Limb (tissue), 2 donors: ENCODE measurements around the gene FAM78A.

Experiments
- DNase-seq, 2 donors: peaks; one replicate each; pipeline ENCODE4 v3.0.0-alpha.2; 2016; ENCODE audit errors: extremely low spot score in 2 of 2

The FAM78A gene, protein sequence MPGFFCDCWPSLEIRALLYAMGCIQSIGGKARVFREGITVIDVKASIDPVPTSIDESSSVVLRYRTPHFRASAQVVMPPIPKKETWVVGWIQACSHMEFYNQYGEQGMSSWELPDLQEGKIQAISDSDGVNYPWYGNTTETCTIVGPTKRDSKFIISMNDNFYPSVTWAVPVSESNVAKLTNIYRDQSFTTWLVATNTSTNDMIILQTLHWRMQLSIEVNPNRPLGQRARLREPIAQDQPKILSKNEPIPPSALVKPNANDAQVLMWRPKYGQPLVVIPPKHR

DNA sequence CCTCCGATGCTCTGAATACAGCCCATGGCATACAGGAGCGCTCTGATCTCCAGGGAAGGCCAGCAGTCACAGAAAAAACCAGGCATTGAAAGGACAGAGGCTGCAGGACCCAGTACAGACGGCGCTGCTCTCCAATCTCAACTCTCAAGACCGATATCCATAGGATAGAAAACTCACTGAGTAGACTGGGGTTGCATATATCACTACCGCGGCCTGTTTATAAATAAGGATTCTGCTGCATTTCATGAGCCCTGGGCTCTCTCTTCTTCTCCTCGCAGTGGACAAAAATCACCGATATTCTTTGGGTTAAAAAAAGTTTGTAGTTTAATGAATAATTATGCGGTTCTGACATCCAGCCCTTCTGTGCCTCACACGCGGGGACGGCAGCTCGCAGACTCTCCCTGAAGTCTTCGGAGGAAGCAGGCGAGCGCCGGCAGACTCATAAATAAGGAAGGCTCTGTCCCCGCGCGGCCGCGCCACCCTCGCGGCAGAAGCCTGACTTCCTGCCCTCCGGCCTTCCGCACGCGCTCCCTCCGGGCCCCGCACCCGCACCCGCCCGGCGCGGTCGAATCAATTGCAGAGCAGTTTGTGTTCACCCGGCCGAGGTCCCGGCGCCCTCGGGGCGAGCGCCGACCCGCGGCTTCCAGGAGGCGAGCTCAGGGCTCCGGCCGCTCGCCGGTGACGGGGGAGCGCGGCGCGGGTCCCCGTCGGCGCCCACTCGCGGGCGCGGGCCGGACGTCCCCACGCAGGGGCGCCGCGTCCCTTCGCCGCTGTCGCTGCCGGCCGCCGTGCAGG is at the start of gene FAM78A:
TSS of gene FAM78A (minus strand) at position 417 of the 795 bp plus-strand sequence. CDS start at position 86, 331 bp downstream.
- no peak for DNase-seq

DNA sequence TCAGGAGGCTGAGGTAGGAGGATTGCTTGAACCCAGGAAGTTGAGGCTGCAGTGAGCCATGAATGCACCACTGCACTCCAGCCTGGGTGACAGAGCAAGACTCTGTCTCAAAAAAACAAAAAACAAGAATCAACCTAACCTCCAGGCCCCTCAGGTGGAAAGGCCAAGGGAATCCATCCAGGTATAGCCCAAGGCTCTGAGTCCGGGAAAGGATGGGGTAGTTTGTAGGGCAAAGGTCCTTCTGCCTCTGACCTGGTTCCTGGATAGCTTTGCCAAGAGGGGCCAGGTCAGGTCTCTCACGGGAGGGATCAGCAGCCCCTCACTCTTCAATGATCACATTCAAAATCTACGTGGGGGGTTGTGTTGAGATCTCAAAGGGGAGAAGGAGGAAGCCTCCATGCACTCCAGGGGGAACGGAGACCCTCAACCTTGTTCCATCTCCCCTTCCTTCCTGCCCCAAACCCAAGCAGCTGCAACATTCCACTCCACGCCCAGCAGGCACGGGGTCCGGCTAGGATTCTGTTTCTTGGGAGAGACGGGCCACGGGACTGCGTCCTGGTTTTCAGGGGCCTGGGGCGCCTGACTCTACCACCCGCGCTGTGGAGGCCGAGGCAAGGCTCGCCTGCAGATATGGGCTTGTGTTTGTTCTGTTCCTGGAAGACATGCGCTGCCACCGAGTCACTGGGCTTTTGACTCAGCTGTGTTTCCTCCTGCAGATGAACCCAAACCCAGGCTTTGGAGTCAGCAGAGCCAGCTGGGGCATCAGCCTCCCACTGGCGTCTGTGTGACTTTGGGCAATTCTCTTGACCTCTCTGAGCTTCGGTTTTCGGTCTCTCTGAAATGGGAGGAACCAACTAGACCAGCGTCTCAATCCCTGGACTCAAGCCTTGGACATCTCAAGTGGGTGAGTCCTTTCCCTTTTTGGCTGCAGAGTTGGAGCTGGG is 48.7 kb upstream of the FAM78A start:
- no peak for DNase-seq

DNA sequence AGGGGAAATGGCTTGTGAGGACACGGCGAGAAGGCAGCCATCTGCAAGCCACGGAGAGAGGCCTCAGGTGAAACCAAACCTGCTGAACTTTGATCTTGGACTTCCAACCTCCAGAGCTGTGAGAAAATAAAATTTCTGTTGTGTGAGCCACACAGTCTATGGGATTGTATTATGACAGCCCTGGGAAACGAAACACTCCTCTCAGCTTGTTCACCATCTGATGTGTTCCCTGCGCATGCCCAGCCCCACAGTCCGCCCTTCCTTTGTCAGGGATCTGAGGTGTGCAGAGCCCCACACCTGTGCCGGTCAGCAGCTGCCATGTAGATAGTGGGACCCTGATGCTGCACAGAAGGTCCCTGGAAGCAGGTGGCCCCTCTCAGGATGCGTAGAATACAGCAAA is 47.3 kb upstream of the FAM78A start:
- DNase-seq = no peak

DNA sequence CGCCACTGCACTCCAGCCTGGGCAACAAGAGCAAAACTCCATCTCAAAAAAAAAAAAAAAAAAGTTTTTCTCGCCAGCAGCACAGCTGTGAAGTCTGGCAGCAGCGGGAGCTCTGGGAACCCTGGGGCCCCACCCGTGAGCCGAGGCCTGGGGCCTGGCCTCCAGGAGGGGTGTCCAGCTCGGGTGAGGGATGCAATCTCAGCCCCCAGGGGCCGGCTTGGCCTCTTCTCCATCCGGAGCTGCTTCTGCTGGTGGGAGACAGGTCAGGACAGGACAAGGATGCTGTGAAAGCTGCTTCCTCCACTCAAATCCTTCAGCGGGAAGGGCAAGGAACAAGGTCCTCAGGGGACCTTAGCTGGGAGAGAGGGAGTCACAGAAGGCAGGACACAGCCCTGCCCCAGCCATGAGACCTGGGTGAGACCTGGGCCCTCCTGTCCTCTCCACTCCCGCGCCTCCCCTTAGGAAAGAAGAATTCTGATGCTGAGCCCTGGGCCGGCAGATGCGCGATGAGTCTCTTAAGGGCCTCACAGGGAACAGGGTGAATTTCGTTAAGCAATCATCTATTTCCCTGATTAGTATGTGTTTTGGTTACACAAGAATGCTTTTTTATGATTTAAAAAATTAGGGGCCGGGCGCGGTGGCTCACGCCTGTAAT is 43.8 kb upstream of the FAM78A start:
- DNase-seq = no peak

DNA sequence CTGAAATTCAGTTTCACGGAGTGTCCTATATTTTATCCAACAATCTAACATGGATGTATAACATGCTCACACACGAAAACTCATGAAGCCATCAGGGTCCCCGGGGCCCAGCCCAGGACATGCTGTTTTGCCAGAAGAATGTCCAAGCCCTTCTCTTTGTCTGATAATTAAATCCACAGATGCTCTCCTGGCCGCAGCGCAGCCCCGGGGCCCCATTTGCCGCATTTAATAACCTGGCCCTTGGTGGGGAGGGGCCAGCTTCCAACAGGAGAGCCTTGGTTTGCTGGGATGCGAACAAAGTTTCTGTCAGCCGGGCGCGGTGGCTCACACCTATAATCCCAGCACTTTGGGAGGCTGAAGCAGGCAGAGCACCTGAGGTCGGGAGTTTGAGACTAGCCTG is 43.2 kb upstream of the FAM78A start:
- peak; percentile 47 to 52 for DNase-seq

DNA sequence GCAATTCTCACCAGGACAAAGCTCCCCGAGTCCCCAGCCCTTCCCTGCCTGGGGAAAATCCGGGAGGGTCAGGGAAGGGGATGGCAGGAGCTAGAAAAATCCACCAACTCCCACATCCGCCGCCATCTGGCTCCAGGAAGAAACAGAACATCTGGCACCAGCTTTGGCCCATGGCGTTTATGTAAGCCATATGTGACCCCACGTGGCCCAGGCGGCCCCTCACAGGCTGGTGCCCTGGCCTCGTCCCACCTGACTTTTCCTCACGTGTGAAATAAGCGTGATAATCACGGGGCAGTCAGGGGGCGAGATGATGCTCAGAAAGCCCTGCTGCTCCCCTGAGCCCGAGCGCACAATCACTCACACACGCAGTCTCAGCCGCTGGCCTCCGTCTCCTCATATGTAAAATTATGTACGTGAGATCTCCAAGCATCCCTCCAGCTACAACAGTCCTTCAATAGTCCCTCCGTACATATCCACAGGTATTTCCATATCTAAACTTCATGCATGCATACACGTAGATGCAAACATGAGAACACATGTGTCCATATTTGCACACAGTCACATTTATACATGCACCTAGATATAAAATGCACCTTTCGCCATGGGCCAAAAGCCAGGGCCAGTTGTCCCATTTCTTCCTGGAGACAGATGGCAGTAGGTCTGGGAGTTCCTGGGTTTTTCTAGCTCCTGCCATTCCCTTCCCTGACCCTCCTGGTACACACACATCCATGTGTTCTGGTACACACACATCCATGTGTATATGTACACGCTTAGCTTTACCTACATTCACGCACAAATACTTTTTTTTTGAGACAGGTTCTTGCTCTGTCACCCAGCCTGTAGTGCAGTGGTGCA is 42.1 kb upstream of the FAM78A start:
- DNase-seq = no peak

DNA sequence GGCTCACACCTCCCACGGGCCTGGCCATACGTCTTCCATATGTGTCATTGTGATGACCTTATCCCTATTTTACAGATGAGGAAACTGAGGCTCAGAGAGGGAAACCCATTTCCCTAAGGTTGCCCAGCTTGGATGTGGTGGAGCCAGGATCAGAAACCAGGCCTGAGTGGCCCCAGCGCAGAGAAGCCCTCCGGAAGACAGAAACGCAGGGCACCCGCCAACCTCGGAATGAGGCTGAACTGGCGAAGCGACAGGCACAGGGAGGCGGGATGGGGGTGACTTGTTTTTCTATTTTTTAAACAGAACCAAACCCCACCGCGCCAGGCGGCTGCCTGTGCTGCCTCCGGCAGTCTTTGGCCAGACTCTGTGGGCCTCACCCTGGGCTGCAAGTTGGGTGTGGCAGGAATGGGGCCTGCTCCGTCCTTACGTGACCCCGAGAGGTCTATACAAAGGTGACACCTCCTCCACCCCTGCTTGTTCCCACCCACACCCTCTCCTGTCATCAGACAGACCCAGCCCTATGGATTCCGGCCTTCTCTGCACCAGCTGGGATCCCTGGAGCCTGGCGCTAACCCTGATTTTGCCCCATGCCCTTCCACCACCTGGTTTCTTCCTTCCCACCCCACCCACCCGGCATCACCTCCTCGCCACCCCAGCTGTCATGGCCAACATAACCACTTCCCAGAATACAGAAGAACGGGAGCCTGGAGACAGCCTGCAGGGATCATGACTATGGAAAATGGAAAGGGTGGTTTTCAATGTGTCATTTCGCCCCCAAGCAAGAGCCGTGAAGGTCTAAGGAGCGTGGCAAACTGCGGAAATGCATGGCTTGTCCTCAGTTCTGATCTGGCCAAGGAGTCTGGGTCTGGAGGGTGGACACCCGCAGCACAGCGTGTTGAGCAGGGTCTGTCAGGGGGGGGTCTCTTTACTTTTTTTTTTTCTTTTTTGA is 36.8 kb upstream of the FAM78A start:
- no peak for DNase-seq

DNA sequence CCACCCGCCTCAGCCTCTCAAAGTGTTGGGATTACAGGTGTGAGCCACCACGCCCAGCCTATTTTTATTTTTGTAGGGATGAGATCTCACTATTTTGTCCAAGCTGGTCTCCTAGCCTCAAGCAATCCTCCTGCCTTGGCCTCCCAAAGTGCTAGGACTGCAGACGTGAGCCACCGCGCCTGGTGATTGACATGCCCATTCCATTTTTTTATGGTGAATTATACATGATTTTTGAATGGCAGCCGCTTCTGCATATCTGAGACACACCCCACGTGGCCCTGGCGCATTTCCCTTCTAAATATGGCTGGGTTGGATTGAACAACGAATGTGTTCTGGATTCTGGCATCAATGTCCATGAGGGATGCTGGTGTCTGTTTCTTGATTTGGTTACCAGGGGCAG is 35.9 kb upstream of the FAM78A start:
- DNase-seq = no peak

DNA sequence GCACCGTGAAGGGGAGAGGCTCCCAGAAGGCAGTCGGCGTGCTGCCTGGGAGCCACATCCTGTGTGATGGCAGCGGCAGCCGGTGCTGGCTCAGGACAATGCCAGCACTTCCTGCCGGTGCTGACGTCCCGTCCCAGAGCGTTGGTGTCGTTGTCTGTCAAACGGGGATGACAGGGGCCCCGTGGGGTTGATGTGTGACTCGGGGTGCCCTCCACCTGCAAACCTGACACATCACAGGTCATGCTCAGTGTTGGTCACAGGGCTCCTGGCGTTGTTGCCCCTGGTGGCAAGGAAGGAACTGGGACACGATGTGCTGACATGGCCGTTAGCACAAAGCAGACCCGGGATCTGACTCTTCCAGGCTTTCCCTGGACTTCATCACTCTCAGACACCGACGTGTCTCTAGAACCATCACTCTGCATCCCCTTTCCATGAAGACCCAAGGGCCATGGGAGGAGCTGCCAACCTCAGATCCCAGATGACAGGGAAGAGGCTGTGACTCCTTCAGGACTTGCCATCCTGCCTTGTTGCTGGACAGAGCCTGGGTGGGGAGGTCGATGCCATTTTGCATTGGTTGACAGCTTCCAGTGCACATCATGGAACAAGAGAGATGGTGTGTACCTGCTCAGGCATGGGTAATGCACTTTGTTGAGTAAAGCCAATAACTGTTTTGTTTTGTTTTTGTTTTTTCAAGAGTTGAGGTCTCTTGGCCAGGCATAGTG is 34.7 kb upstream of the FAM78A start:
- DNase-seq = no peak

DNA sequence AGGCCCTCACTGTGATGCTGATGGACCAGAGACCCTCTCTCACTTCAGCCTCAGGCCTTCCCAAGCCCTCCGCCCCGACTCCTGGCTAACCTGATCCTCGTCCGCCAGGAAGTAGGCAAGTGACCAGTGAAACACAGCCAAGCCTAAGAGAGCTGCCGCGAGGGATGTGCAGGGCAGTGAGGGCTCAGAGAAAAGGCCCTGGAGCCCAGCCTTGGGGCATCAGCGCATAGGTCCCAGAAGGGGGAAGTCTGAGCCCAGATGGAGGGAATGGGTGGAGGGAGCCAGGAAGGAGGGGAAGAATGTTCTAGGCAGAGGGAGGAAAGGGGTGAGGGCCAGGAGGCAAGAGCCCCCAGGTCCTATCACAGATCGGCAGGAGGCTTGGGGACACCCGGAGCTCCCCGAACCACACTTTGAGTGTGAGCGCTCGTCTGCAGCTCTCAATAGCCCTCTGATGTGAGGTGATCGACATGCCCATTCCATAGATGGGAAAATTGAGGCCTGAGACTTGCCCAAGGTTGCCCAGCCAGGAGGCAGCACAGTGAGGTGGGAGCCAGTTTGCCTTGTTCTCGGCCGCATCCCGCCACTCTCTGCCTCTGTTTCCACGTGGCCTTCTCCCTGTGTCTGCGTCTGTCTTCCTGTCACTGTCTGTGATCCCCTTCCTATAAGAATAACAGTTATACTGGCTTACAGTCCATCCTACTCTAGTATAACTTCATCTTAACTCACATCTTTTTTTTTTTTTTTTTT is 33.4 kb upstream of the FAM78A start:
- no peak for DNase-seq

DNA sequence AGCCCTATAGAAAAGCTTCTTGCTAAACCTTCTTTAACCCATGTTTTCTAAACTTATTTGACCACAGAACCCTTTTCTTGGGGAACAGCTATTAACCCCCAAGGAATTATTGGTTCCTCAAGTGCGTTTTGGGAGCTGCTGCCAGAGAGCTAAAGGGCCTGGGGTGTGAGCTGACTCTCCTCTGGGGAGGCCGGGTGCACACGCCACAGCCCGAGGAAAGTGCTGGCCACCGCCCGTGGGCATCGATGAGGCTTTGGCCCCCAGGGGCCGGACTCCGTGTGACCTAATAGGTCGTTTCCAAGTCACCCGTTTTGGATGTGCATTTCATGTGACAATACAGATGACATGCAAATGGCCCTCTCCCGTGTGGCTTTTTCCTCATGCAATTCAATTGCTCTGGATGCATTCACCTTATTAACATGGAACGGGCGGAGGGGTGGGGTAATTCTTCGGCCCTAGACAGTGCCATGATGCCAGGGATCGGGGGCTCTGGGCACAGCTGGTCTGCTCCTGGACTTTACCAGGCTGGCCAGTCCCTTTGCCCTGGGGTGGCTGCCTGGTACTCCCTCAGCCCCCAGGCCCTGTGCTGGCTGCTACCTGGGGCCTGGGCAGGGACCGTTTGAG is 32.7 kb upstream of the FAM78A start:
- no peak for DNase-seq

DNA sequence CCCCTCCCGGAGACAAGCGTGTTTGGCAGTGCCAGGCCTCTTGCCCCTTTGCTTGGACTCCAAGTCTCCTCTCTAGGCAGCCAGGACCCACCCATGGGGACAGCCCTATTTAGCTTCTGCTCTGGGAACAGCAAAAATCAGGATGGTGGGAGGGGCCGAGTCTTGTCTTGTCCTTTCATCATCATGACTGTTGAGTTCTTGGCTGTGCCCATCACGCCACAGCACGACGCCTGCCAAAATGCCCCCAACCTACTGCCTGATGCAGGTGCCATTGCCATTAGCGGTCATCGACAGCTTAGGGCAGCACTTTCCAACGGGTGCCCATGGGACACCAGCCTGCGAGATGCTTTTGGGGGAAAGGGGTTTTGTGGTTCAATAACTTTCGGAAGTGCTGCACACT is 32.1 kb upstream of the FAM78A start:
- DNase-seq = no peak

DNA sequence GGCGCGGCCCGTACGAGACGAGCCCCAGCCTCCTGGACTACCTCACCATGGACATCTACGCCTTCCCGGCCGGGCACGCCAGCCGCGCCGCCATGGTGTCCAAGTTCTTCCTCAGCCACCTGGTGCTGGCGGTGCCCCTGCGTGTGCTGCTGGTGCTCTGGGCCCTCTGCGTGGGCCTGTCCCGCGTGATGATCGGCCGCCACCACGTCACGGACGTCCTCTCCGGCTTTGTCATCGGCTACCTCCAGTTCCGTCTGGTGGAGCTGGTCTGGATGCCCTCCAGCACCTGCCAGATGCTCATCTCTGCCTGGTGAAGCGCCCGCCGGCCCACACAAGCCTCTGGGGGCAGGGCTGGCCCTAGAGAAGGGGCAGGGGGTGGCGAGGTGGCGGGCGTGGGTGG is 31.7 kb upstream of the FAM78A start:
- DNase-seq = no peak

DNA sequence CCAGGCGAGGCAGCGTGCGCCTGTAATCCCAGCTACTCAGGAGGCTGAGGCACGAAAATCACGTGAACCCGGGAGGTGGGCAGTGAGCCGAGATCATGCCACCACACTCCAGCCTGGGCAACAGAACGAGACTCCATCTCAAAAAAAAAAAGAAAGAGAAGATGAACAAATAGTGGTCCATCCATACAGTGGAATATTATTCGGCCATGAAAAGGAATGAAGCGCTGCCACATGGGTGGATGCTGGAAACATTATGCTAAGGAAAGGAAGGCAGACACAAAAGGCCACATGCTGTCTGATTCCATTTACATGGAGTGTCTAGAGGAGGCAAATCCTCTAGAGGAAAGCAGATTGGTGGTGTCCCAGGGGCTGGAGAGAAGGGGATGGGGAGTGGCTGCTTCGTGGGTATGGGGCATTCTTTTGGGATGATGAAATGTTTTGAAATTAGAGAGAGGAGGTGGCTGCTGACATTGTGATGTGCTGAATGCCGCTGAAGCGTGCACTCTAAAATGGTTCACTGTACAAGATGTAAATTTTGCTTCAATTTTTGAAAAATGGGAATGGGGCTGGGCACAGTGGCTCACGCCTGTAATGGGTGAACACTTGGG is 30.2 kb upstream of the FAM78A start:
- no peak for DNase-seq

DNA sequence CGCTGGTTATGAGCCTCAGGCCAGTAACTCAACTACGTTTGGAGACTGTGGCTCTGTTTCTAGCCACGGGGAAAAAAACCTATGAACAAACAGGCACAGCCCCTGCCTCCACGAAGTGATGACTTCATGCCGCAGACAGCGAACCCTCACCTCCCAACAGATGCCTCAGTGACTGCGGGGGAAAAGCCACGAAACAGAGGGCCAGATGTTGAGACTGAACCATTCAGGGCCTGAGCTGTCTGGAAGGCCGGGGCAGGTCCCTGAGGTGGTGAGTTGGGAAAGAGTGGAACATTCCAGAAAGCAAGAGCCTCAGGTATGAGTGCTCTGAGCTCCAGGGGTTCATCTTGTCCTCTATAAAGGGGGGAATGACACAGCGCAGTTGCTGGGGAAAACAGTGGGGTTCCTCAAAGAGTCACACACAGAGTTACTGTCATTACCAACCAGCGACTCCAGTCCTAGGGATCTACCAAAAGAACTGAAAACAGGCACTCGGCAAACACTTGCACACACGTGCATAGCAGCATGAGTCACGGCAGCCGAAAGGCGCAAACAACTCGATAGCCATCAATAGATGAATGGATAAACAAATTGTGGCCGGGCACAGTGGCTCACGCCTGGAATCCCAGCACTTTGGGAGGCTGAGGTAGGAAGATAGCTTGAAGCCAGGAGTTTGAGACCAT is 28.5 kb upstream of the FAM78A start:
- DNase-seq = peak in 1 of 2 donors; percentile 34
